ENCODE data around the gene GYS1. TPM values are rescaled to one million over a fixed set of nuclear protein-coding genes. Genes with fewer than 3 reads are reported as not detected.
A peak's percentile ranks its signal among the peaks of the same experiment; 100 is the strongest.
"Not testable (repeated sequence)": the region's sequence is repeated elsewhere in the genome, so short reads cannot be mapped to it uniquely, and the experiment has no call there.

The GYS1 gene
- total RNA-seq, 1 donor: 43.2 TPM

- no peak for DNase-seq (ENCODE audit: low read depth)
- H3K4me3 ChIP-seq (ENCODE audit: low read depth, low read length): no peak overlapping the region
Measured at GRCh38 chr19:48938256-48938655, 54.9 kb downstream of the GYS1 start.

GRCh38 chr19:48935864-48936263 is 57.2 kb downstream of the GYS1 start:
- no peak for DNase-seq (ENCODE audit: low read depth)
- H3K4me3 ChIP-seq (ENCODE audit: low read depth, low read length): no peak overlapping the region
- no peak for TF ChIP-seq CTCF (IDR thresholded peaks at IDR 0.05; ENCODE audit: insufficient read depth, low read depth, low read length)

More at GRCh38 chr19:48938256-48938655, 54.9 kb downstream of the GYS1 start:
- TF ChIP-seq CTCF (IDR thresholded peaks at IDR 0.05; ENCODE audit: insufficient read depth, low read depth, low read length): no peak

GRCh38 chr19:48934837-48935236 is 58.3 kb downstream of the GYS1 start:
- H3K4me3 ChIP-seq (ENCODE audit: low read depth, low read length): no peak overlapping the region
- TF ChIP-seq CTCF (IDR thresholded peaks at IDR 0.05; ENCODE audit: insufficient read depth, low read depth, low read length): no peak
- DNase-seq (ENCODE audit: low read depth): no peak

- DNase-seq (ENCODE audit: low read depth): peak; percentile 40
- H3K4me3 ChIP-seq (ENCODE audit: low read depth, low read length): peak within 1 kb of the TSS; percentile 56
- no peak for TF ChIP-seq CTCF (IDR thresholded peaks at IDR 0.05; ENCODE audit: insufficient read depth, low read depth, low read length)
Measured at GRCh38 chr19:48933382-48933932, 59.7 kb downstream of the GYS1 start, which contains the start of gene DHDH. Gene DHDH, plus strand, starts transcription at chr19:48933699. Its CDS starts 23 bp downstream, at chr19:48933722.

- no peak for TF ChIP-seq CTCF (IDR thresholded peaks at IDR 0.05; ENCODE audit: insufficient read depth, low read depth, low read length)
- no peak overlapping the region for H3K4me3 ChIP-seq (ENCODE audit: low read depth, low read length)
- peak; percentile 39 for DNase-seq (ENCODE audit: low read depth)
Measured at GRCh38 chr19:48928164-48929025, 64.7 kb downstream of the GYS1 start.

- DNase-seq (ENCODE audit: low read depth): peak; percentile 15
- not testable (repeated sequence) for H3K4me3 ChIP-seq (ENCODE audit: low read depth, low read length)
Measured at GRCh38 chr19:48927692-48928091, 65.4 kb downstream of the GYS1 start.

- H3K4me3 ChIP-seq (ENCODE audit: low read depth, low read length): no peak overlapping the region
- peak; percentile 96 for DNase-seq (ENCODE audit: low read depth)
- no peak for TF ChIP-seq CTCF (IDR thresholded peaks at IDR 0.05; ENCODE audit: insufficient read depth, low read depth, low read length)
Measured at GRCh38 chr19:48926909-48927308, 66.2 kb downstream of the GYS1 start.

GRCh38 chr19:48925890-48926289 is 67.2 kb downstream of the GYS1 start:
- H3K4me3 ChIP-seq (ENCODE audit: low read depth, low read length); DNase-seq (ENCODE audit: low read depth): not testable (repeated sequence)
